Mesenchymal stem cell (in vitro differentiated cells and primary cell): ENCODE measurements around the gene MKI67.

Source experiments
- DNase-seq: peaks from one replicate; pipeline ENCODE4 v3.0.0-alpha.2; 2013
- H2AFZ ChIP-seq: one replicate; pipeline ENCODE4 v1.6.1; 2013; ENCODE audit warnings: low read depth, mild to moderate bottlenecking, control low read depth, inconsistent platforms, low read length, moderate library complexity
- H2AK5ac ChIP-seq: 2 replicates; pipeline ENCODE4 v1.6.1; 2013; ENCODE audit warnings: low read length, moderate library complexity, mild to moderate bottlenecking, inconsistent platforms; ENCODE audit not compliant: severe bottlenecking
- H2BK120ac ChIP-seq: one replicate; pipeline ENCODE4 v1.6.1; 2013; ENCODE audit warnings: low read depth, mild to moderate bottlenecking, inconsistent platforms, low read length, moderate library complexity
- H2BK12ac ChIP-seq, 2 experiments: one replicate each; pipeline ENCODE4 v1.6.1; 2013; ENCODE audit warnings: inconsistent platforms in 2 of 2, low read length in 2 of 2, mild to moderate bottlenecking in 2 of 2, moderate library complexity in 2 of 2, control low read depth in 1 of 2
- H2BK15ac ChIP-seq: one replicate; pipeline ENCODE4 v1.6.1; 2013; ENCODE audit warnings: mild to moderate bottlenecking, low read depth, inconsistent platforms; ENCODE audit not compliant: poor library complexity, severe bottlenecking
- H2BK5ac ChIP-seq: 2 replicates; pipeline ENCODE4 v1.6.1; 2013; ENCODE audit warnings: low read depth, mild to moderate bottlenecking, low read length, control low read depth, inconsistent platforms; ENCODE audit not compliant: poor library complexity, severe bottlenecking
- H3K14ac ChIP-seq, 2 experiments: one replicate each; pipeline ENCODE4 v1.6.1; 2013; ENCODE audit warnings: inconsistent platforms in 2 of 2, low read length in 2 of 2, control low read depth in 1 of 2, mild to moderate bottlenecking in 1 of 2, moderate library complexity in 1 of 2
- H3K18ac ChIP-seq, 2 experiments: one replicate each; pipeline ENCODE4 v1.6.1; 2013; ENCODE audit warnings: inconsistent platforms in 2 of 2, low read length in 2 of 2, control low read depth in 1 of 2, low read depth in 1 of 2, mild to moderate bottlenecking in 1 of 2
- H3K23ac ChIP-seq, 2 experiments: one replicate each; pipeline ENCODE4 v1.6.1; 2013; ENCODE audit warnings: inconsistent platforms in 2 of 2, low read length in 2 of 2, mild to moderate bottlenecking in 2 of 2, moderate library complexity in 2 of 2, control low read depth in 1 of 2
- H3K27ac ChIP-seq: 2 replicates; pipeline ENCODE4 v1.5.1; 2013; ENCODE audit warnings: mild to moderate bottlenecking, moderate library complexity, low read length, control low read depth, inconsistent platforms; ENCODE audit not compliant: poor library complexity, severe bottlenecking
- H3K27me3 ChIP-seq, 2 experiments: 2 replicates each; pipeline versions ENCODE4 v1.6.1 to v1.7.0; 2013; ENCODE audit warnings: low read length in 2 of 2, mild to moderate bottlenecking in 2 of 2, moderate library complexity in 2 of 2, control low read depth in 1 of 2, inconsistent platforms in 1 of 2; ENCODE audit not compliant: control insufficient read depth in 1 of 2, insufficient read depth in 1 of 2
- H3K36me3 ChIP-seq, 2 experiments: 2 replicates each; pipeline versions ENCODE4 v1.6.1 to v1.7.0; 2013; ENCODE audit warnings: low read length in 2 of 2, control low read depth in 1 of 2, inconsistent platforms in 1 of 2, low read depth in 1 of 2, mild to moderate bottlenecking in 1 of 2; ENCODE audit not compliant: insufficient read depth in 2 of 2, control insufficient read depth in 1 of 2
- H3K4ac ChIP-seq, 2 experiments: one replicate each; pipeline ENCODE4 v1.6.1; 2013; ENCODE audit warnings: inconsistent platforms in 2 of 2, low read length in 2 of 2, mild to moderate bottlenecking in 2 of 2, moderate library complexity in 2 of 2, control low read depth in 1 of 2, low read depth in 1 of 2
- H3K4me1 ChIP-seq: 2 replicates; pipeline ENCODE4 v1.6.1; 2013; ENCODE audit warnings: low read depth, low read length, control low read depth; ENCODE audit not compliant: control insufficient read depth, insufficient read depth
- H3K4me2 ChIP-seq: 2 replicates; pipeline ENCODE4 v1.6.1; 2013; ENCODE audit warnings: low read length, mild to moderate bottlenecking, inconsistent platforms; ENCODE audit not compliant: poor library complexity, severe bottlenecking
- H3K4me3 ChIP-seq, 2 experiments: 2 replicates each; pipeline versions ENCODE4 v1.5.1 to v1.7.0; 2013; ENCODE audit warnings: low read length in 2 of 2, mild to moderate bottlenecking in 2 of 2, control low read depth in 1 of 2, low read depth in 1 of 2; ENCODE audit not compliant: insufficient read depth in 1 of 2
- H3K79me1 ChIP-seq: replicated peaks from 2 replicates; pipeline ENCODE4 v1.6.1; 2013; ENCODE audit warnings: mild to moderate bottlenecking, control low read depth, low read length, inconsistent platforms; ENCODE audit not compliant: poor library complexity, severe bottlenecking
- H3K9ac ChIP-seq: 2 replicates; pipeline ENCODE4 v1.7.0; 2013; ENCODE audit warnings: mild to moderate bottlenecking, low read length, moderate library complexity
- H3K9me3 ChIP-seq: 2 replicates; pipeline ENCODE4 v1.7.0; 2013; ENCODE audit warnings: mild to moderate bottlenecking, low read length; ENCODE audit not compliant: control insufficient read depth
- H4K8ac ChIP-seq: one replicate; pipeline ENCODE4 v1.6.1; 2013; ENCODE audit warnings: inconsistent platforms, mild to moderate bottlenecking, low read length, moderate library complexity
- H4K91ac ChIP-seq: one replicate; pipeline ENCODE4 v1.6.1; 2013; ENCODE audit warnings: mild to moderate bottlenecking, low read length, inconsistent platforms
- WGBS: methylation state at CpG from one replicate; pipeline ENCODE4 v1.1.7; 2013; ENCODE audit warnings: mixed read lengths; 5-methylcytosine and 5-hydroxymethylcytosine counted together

Gene MKI67

GRCh38 chr10:128078136-128078969, 47.9 kb downstream of the MKI67 start:
- Histone ChIP-seq H3K23ac (no peak overlapping the region), H4K8ac (no peak overlapping the region), H3K9me3 (no peaks in the 10 kb centered on the region), H3K18ac (no peak overlapping the region), H3K14ac (peak overlapping the region in 1 of 2 experiments; percentile 45), H3K4me3 (no peak overlapping the region), H2BK120ac (no peak overlapping the region), H3K4me2 (no peak overlapping the region), H2AK5ac (no peak overlapping the region), H3K4ac (no peak overlapping the region), H3K9ac (no peak overlapping the region), H3K27me3 (no peaks in the 10 kb centered on the region), H2BK12ac (peak overlapping the region in 1 of 2 experiments; percentile 43), H2BK15ac (no peak overlapping the region), H3K36me3 (peaks cover 15 to 41% of the 10 kb centered on the region in 2 experiments), H3K27ac (no peak overlapping the region), H4K91ac (no peak overlapping the region), H2AFZ (no peak overlapping the region), H2BK5ac (no peak overlapping the region), H3K4me1 (no peaks in the 10 kb centered on the region), H3K79me1 (no peaks in the 10 kb centered on the region)
- WGBS: 66% methylated on average over 16 of the region's 17 CpGs
- peak; percentile 52 for DNase-seq

DNA sequence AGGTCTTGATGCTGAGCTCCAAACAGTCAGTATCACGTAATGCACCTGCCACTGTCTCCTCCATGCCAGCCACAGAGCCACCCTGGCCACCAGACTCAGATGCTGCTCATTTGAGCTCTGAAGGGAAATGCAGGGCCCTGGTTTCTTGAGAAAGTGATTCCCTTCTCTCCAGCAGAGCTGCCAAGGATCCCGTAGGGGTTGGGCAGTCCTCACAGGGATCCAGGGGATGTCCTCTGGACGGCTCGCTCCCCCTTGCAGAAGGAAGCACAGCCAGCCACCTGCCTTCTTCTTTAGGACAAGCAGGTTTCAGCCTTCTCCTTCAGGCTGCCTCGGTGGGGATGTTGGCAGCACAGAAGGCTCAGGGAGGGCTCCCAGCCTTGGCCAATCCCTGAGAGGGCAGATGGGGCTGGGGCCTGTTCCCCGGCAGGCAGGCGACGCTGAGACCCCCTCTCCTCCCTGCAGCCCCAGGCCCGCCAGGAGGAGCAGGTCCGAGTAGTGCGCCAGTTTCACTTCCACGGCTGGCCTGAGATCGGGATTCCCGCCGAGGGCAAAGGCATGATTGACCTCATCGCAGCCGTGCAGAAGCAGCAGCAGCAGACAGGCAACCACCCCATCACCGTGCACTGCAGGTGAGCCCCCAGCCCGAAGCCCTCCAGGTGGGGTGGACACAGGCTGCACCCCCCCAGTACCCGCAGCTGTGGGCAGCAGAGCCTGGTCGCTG, 48.9 kb downstream of the MKI67 start:
- H4K8ac ChIP-seq: no peak overlapping the region

DNA sequence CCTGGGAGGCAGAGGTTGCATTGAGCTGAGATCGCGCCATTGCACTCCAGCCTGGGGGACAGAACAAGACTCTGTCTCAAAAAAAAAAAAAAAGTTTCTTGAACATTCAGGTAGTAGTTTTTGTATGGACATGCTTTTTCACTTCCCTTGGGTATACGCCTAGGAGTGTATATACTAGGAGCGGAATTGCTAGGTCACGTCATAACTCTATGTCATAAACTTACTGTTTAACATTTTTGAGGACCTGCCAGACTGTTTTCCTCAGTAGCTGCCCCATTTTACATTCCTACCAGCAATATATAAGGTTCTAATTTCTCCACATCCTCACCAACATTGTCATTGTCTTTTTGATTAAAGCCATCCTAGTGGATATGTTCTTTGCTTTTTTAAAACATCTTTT, 51.6 kb downstream of the MKI67 start:
- Histone ChIP-seq H2BK120ac (no peak overlapping the region), H3K36me3 (peaks cover 34 to 55% of the 10 kb centered on the region in 2 experiments), H4K8ac (no peak overlapping the region), H2AFZ (no peak overlapping the region), H3K27ac (no peak overlapping the region), H3K4ac (no peak overlapping the region), H4K91ac (no peak overlapping the region), H3K23ac (no peak overlapping the region), H3K18ac (no peak overlapping the region), H2BK15ac (no peak overlapping the region), H3K9me3 (no peaks in the 10 kb centered on the region), H3K4me1 (peaks cover 3% of the 10 kb centered on the region), H3K14ac (no peak overlapping the region), H3K4me2 (no peak overlapping the region), H3K4me3 (no peak overlapping the region), H2BK5ac (no peak overlapping the region), H2BK12ac (no peak overlapping the region), H3K79me1 (no peaks in the 10 kb centered on the region), H3K9ac (no peak overlapping the region), H3K27me3 (no peaks in the 10 kb centered on the region), H2AK5ac (no peak overlapping the region)
- WGBS: 92% methylated on average over 5 of the region's 5 CpGs
- DNase-seq: no peak

More for the DNA sequence above, 48.9 kb downstream of the MKI67 start:
- Histone ChIP-seq H3K14ac (no peak overlapping the region), H3K4me3 (no peak overlapping the region), H3K36me3 (peaks cover 21 to 46% of the 10 kb centered on the region in 2 experiments), H3K9ac (no peak overlapping the region), H2BK5ac (no peak overlapping the region), H2AK5ac (no peak overlapping the region), H3K27ac (no peak overlapping the region), H3K4me1 (no peaks in the 10 kb centered on the region), H3K27me3 (no peaks in the 10 kb centered on the region), H3K23ac (no peak overlapping the region), H4K91ac (no peak overlapping the region), H3K4ac (no peak overlapping the region), H3K9me3 (no peaks in the 10 kb centered on the region), H3K4me2 (no peak overlapping the region), H2BK120ac (no peak overlapping the region), H3K18ac (no peak overlapping the region), H2BK15ac (no peak overlapping the region), H2BK12ac (no peak overlapping the region), H3K79me1 (no peaks in the 10 kb centered on the region), H2AFZ (no peak overlapping the region)
- WGBS: 93% methylated on average over 21 of the region's 21 CpGs
- no peak for DNase-seq

DNA sequence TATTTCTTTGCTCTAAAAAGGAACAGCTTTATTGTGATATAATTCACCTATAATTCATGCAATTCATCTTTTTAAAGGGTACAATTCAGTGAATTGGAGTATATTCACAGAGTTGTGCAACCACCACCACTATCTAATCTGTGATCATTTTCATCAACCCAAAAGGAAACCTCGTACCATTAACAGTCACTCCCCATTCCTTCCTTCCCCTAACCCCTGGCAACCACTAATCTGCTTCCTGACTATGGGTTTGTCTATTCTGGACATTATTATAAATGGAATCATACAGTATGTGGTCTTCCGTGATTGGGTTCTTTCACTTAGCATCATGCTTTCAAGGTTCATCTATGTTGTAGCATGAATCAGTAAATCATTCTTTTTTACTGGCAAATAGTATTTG, 52.3 kb downstream of the MKI67 start:
- Histone ChIP-seq H2AFZ (no peak overlapping the region), H2BK12ac (no peak overlapping the region), H3K18ac (no peak overlapping the region), H3K27me3 (no peaks in the 10 kb centered on the region), H3K4me3 (no peak overlapping the region), H3K9ac (no peak overlapping the region), H3K4me1 (peaks cover 5% of the 10 kb centered on the region), H3K79me1 (no peaks in the 10 kb centered on the region), H3K36me3 (peaks cover 34 to 48% of the 10 kb centered on the region in 2 experiments), H3K9me3 (no peaks in the 10 kb centered on the region), H2BK5ac (no peak overlapping the region), H3K14ac (no peak overlapping the region), H2BK15ac (no peak overlapping the region), H4K91ac (no peak overlapping the region), H4K8ac (no peak overlapping the region), H3K23ac (no peak overlapping the region), H3K4ac (no peak overlapping the region), H3K4me2 (no peak overlapping the region), H2AK5ac (no peak overlapping the region), H3K27ac (no peak overlapping the region), H2BK120ac (no peak overlapping the region)
- DNase-seq: no peak
- WGBS: 100% methylated on average over 1 of the region's 2 CpGs
